ENCODE measurements around the gene SDCBP2. TPM values are rescaled to one million over a fixed set of nuclear protein-coding genes. Genes with fewer than 3 reads are reported as not detected.

The SDCBP2 gene
- total and polyA plus RNA-seq, 2 of the 13 experiments (the other 11 are each of a cell fraction or from before 2014, with no cell fraction given): 1.2 to 2.4 TPM

- TF ChIP-seq ZNF704 (CRISPR knock-in tag; IDR thresholded peaks at IDR 0.05; ENCODE audit: borderline replicate concordance) (no peak), FOXM1 (CRISPR knock-in tag; IDR thresholded peaks at IDR 0.05) (no peak), MXD1 (CRISPR knock-in tag; IDR thresholded peaks at IDR 0.05) (no peak), TRIM22 (IDR thresholded peaks at IDR 0.05) (no peak), NR2F6 (IDR thresholded peaks at IDR 0.05) (no peak), NR2F6 (CRISPR knock-in tag; IDR thresholded peaks at IDR 0.05) (0 out of 2 replicates have a peak, but pooled peaks have one; percentile 25), ZHX2 (IDR thresholded peaks at IDR 0.05; ENCODE audit: low read depth) (no peak), ZHX2 (CRISPR knock-in tag; IDR thresholded peaks at IDR 0.05; ENCODE audit: borderline replicate concordance) (no peak), STAG1 (CRISPR knock-in tag; IDR thresholded peaks at IDR 0.05) (no peak), FIP1L1 (IDR thresholded peaks at IDR 0.05; ENCODE audit: borderline replicate concordance, insufficient read depth, low read depth, low read length) (no peak), MED8 (CRISPR knock-in tag; IDR thresholded peaks at IDR 0.05; ENCODE audit: insufficient replicate concordance) (no peak), MIXL1 (CRISPR knock-in tag; IDR thresholded peaks at IDR 0.05) (peak; percentile 14; the same call in 1 of the 2 replicates), HINFP (CRISPR knock-in tag; IDR thresholded peaks at IDR 0.05; ENCODE audit: low read depth) (0 out of 2 replicates have a peak, but pooled peaks have one; percentile 7), ZNF30 (CRISPR knock-in tag; IDR thresholded peaks at IDR 0.05) (no peak), ZMYM2 (CRISPR knock-in tag; IDR thresholded peaks at IDR 0.05) (peak; percentile 52; the same call in 1 of the 2 replicates)
Measured at GRCh38 chr20:1326031-1326930, 2.7 kb downstream of the SDCBP2 start (continued).
